A549 (cell line): ENCODE results near the gene HIGD1B. TPM values are rescaled to one million over a fixed set of nuclear protein-coding genes. Genes with fewer than 3 reads are reported as not detected.

Experiments
- ATAC-seq, 2 experiments: fragments of 200-7000 bp in 1 of 2; fragments of >200 bp in 1 of 2; cut with Nextera tagmentation in 1 of 2; cut with Tn5 transposase in 1 of 2; 3 replicates each; pipeline versions ENCODE4 v1.8.0 to v1.9.1; 2018 to 2020; ENCODE audit warnings: mild to moderate bottlenecking in 1 of 2, moderate library complexity in 1 of 2
- CTCF ChIA-PET: fragments of 300-600 bp; sonication (Branson Sonifier 250); formaldehyde crosslinking; extraction: SDS; loops from one replicate; lab custom pipeline; 2021; ENCODE audit warnings: antibody characterized with exemption, inconsistent platforms; lab: Yijun Ruan, JAX
- POLR2A ChIA-PET: fragments of 350-600 bp; formaldehyde crosslinking; extraction: SDS; loops from one replicate; lab custom pipeline; 2021; ENCODE audit warnings: antibody characterized with exemption, inconsistent platforms; lab: Yijun Ruan, JAX
- DNase-seq, 2 experiments: peaks; one replicate each; pipeline versions ENCODE4 v3.0.0 to v3.0.0-alpha.2; 2011 to 2016; ENCODE audit warnings: low read depth in 1 of 2, low spot score in 1 of 2
- FAIRE-seq: peaks from 2 replicates; lab custom pipeline; 2011; peaks lifted over from hg19 to GRCh38; lab: Jason Lieb, UNC
- H3K27ac ChIP-seq, 2 experiments: fragments of >200 bp; sonication (Bioruptor Twin); formaldehyde crosslinking; 3 replicates each; pipeline ENCODE4 v1.5.1; 2016 to 2017
- H3K4me1 ChIP-seq: fragments of >200 bp; sonication (Bioruptor Twin); formaldehyde crosslinking; 3 replicates; pipeline ENCODE4 v1.6.1; 2016
- H3K4me2 ChIP-seq: fragments of >200 bp; sonication (Bioruptor Twin); formaldehyde crosslinking; 3 replicates; pipeline ENCODE4 v1.6.1; 2016
- H3K4me3 ChIP-seq: fragments of >200 bp; sonication (Bioruptor Twin); formaldehyde crosslinking; 3 replicates; pipeline ENCODE4 v1.5.1; 2016
- H3K9me3 ChIP-seq: fragments of >200 bp; sonication (Bioruptor Twin); formaldehyde crosslinking; 3 replicates; pipeline ENCODE4 v1.6.1; 2016
- EP300 ChIP-seq, 2 experiments: fragments of >200 bp; sonication (Bioruptor Twin); formaldehyde crosslinking; IDR thresholded peaks; 2 replicates in 1 of 2; 3 replicates in 1 of 2; pipeline ENCODE4 v1.6.1; 2016 to 2017
- FOSB ChIP-seq: fragments of 250-450 bp; sonication (Bioruptor Pico); IDR thresholded peaks from 2 replicates; pipeline ENCODE4 v1.5.0; 2020; ENCODE audit warnings: mild to moderate bottlenecking, moderate library complexity
- JUN ChIP-seq, 2 experiments: fragments of >200 bp; sonication (Bioruptor Twin); formaldehyde crosslinking; IDR thresholded peaks; 2 replicates in 1 of 2; 3 replicates in 1 of 2; pipeline ENCODE4 v1.6.1; 2016 to 2017
- MAFK ChIP-seq: fragments of 450-650 bp; IDR thresholded peaks from 2 replicates; pipeline ENCODE4 v1.6.1; 2014; ENCODE audit not compliant: partially characterized antibody
- PHF8 ChIP-seq: fragments of 200-600 bp; sonication (generic); IDR thresholded peaks from 2 replicates; pipeline ENCODE4 v1.6.1; 2016; ENCODE audit warnings: low read depth, mild to moderate bottlenecking, antibody characterized with exemption, moderate library complexity, borderline replicate concordance
- RCOR1 ChIP-seq: fragments of 150-350 bp; IDR thresholded peaks from 2 replicates; pipeline ENCODE4 v1.6.1; 2014; ENCODE audit warnings: antibody characterized with exemption, low read length, low read depth
- SREBF2 ChIP-seq: fragments of 450-650 bp; IDR thresholded peaks from 2 replicates; pipeline ENCODE4 v1.6.1; 2014; ENCODE audit warnings: mild to moderate bottlenecking, moderate library complexity
- ZFP36 ChIP-seq: fragments of 450-650 bp; IDR thresholded peaks from 2 replicates; pipeline ENCODE4 v1.6.1; 2014; ENCODE audit warnings: borderline replicate concordance; ENCODE audit not compliant: partially characterized antibody
- ZSCAN20 ChIP-seq: fragments of 250-450 bp; sonication (Bioruptor Pico); IDR thresholded peaks from 2 replicates; pipeline ENCODE4 v1.8.0; 2022; ENCODE audit warnings: mild to moderate bottlenecking, moderate library complexity
- WGBS: methylation state at CpG from one replicate; pipeline ENCODE4 v1.1.6; 2017; ENCODE audit errors: missing lambda C conversion rate; 5-methylcytosine and 5-hydroxymethylcytosine counted together
- polyA plus RNA-seq, 4 experiments: library from polyadenylated mRNA; depleted of rRNA in 3 of 4; stranded (reverse); fragments of >200 nt; fragmentation: RNase III in 1 of 4; extraction: RNeasy Plus Mini Kit Qiagen cat#74134 plus additional on column Dnase treatment in 1 of 4; gene quantifications; 2 replicates in 3 of 4; 3 replicates in 1 of 4; pipeline ENCODE4 v1.2.3, GENCODE V29; 2011 to 2017
- TF ChIP-seq, protein P1 (sequence below): fragments of >200 bp; sonication (Bioruptor Twin); formaldehyde crosslinking; IDR thresholded peaks from 3 replicates; pipeline ENCODE4 v1.6.1; 2016
- TF ChIP-seq, protein P2 (sequence below): fragments of >200 bp; sonication (Bioruptor Twin); formaldehyde crosslinking; IDR thresholded peaks from 3 replicates; pipeline ENCODE4 v1.5.1; 2016
- TF ChIP-seq, protein P3 (sequence below): IDR thresholded peaks from 2 replicates; pipeline ENCODE4 v1.6.1; 2012
- TF ChIP-seq, protein P4 (sequence below): fragments of 200-600 bp; sonication (generic); IDR thresholded peaks from 2 replicates; pipeline ENCODE4 v1.6.1; 2016; ENCODE audit warnings: antibody characterized with exemption, mild to moderate bottlenecking, moderate library complexity
- TF ChIP-seq, protein P5 (sequence below): fragments of 150-350 bp; IDR thresholded peaks from 2 replicates; pipeline ENCODE4 v1.6.1; 2014; ENCODE audit warnings: low read depth, mild to moderate bottlenecking, low read length

The HIGD1B gene
- polyA plus RNA-seq, 2 of the 4 experiments (the other 2 are of a cell fraction) = not detected

DNA sequence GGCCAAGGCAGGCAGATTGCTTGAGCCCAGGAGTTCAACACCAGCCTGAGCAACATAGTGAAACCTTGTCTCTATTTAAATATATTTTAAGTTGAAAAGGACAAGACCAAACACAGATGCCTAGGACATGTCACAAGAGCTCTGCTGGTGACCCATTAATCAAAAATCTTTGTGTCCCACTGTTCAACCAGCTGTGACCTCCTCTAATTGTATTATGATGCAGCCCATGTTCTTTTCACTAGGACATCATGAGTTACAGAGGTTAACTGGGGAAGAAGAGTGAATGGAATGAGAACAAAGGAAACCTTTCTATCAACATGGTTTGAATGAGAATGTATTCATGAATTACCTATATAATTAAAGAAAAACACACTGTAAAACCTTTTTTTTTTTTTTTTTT lies 44.6 kb downstream of the HIGD1B start:
- Histone ChIP-seq H3K9me3 (no peaks in the 10 kb centered on the region), H3K27ac (no peak overlapping the region), H3K4me1 (peaks cover 26% of the 10 kb centered on the region), H3K4me3 (no peak overlapping the region), H3K4me2 (no peak overlapping the region)
- no peak for ATAC-seq
- no peak for DNase-seq
- POLR2A ChIA-PET = interaction anchor here (0.7 kb wide), 2 partner anchors 115 to 133 kb away, joined by 3 read pairs; no protein-coding TSS in a partner anchor
- CTCF ChIA-PET = interaction anchor here (0.6 to 18.5 kb wide), 12 partner anchors 10 to 1301 kb away, joined by 3 to 223 read pairs (median 6); partner anchors contain the start of genes ACBD4 and KANSL1
- TF ChIP-seq JUN (IDR thresholded peaks at IDR 0.05) (no peak), PHF8 (no peak), ZFP36 (no peak), SREBF2 (no peak), FOSB (CRISPR knock-in tag) (no peak), EP300 (IDR thresholded peaks at IDR 0.05) (no peak), ZSCAN20 (CRISPR knock-in tag) (no peak), MAFK (no peak)
- TF ChIP-seq, protein P1, sequence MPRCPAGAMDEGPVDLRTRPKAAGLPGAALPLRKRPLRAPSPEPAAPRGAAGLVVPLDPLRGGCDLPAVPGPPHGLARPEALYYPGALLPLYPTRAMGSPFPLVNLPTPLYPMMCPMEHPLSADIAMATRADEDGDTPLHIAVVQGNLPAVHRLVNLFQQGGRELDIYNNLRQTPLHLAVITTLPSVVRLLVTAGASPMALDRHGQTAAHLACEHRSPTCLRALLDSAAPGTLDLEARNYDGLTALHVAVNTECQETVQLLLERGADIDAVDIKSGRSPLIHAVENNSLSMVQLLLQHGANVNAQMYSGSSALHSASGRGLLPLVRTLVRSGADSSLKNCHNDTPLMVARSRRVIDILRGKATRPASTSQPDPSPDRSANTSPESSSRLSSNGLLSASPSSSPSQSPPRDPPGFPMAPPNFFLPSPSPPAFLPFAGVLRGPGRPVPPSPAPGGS = no peak
- TF ChIP-seq, protein P2, sequence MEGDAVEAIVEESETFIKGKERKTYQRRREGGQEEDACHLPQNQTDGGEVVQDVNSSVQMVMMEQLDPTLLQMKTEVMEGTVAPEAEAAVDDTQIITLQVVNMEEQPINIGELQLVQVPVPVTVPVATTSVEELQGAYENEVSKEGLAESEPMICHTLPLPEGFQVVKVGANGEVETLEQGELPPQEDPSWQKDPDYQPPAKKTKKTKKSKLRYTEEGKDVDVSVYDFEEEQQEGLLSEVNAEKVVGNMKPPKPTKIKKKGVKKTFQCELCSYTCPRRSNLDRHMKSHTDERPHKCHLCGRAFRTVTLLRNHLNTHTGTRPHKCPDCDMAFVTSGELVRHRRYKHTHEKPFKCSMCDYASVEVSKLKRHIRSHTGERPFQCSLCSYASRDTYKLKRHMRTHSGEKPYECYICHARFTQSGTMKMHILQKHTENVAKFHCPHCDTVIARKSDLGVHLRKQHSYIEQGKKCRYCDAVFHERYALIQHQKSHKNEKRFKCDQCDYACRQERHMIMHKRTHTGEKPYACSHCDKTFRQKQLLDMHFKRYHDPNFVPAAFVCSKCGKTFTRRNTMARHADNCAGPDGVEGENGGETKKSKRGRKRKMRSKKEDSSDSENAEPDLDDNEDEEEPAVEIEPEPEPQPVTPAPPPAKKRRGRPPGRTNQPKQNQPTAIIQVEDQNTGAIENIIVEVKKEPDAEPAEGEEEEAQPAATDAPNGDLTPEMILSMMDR = no peak
- TF ChIP-seq, protein P3, sequence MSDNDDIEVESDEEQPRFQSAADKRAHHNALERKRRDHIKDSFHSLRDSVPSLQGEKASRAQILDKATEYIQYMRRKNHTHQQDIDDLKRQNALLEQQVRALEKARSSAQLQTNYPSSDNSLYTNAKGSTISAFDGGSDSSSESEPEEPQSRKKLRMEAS = no peak
- TF ChIP-seq, protein P4, sequence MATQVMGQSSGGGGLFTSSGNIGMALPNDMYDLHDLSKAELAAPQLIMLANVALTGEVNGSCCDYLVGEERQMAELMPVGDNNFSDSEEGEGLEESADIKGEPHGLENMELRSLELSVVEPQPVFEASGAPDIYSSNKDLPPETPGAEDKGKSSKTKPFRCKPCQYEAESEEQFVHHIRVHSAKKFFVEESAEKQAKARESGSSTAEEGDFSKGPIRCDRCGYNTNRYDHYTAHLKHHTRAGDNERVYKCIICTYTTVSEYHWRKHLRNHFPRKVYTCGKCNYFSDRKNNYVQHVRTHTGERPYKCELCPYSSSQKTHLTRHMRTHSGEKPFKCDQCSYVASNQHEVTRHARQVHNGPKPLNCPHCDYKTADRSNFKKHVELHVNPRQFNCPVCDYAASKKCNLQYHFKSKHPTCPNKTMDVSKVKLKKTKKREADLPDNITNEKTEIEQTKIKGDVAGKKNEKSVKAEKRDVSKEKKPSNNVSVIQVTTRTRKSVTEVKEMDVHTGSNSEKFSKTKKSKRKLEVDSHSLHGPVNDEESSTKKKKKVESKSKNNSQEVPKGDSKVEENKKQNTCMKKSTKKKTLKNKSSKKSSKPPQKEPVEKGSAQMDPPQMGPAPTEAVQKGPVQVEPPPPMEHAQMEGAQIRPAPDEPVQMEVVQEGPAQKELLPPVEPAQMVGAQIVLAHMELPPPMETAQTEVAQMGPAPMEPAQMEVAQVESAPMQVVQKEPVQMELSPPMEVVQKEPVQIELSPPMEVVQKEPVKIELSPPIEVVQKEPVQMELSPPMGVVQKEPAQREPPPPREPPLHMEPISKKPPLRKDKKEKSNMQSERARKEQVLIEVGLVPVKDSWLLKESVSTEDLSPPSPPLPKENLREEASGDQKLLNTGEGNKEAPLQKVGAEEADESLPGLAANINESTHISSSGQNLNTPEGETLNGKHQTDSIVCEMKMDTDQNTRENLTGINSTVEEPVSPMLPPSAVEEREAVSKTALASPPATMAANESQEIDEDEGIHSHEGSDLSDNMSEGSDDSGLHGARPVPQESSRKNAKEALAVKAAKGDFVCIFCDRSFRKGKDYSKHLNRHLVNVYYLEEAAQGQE = no peak
- TF ChIP-seq, protein P5, sequence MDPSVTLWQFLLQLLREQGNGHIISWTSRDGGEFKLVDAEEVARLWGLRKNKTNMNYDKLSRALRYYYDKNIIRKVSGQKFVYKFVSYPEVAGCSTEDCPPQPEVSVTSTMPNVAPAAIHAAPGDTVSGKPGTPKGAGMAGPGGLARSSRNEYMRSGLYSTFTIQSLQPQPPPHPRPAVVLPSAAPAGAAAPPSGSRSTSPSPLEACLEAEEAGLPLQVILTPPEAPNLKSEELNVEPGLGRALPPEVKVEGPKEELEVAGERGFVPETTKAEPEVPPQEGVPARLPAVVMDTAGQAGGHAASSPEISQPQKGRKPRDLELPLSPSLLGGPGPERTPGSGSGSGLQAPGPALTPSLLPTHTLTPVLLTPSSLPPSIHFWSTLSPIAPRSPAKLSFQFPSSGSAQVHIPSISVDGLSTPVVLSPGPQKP = no peak
- no peak for FAIRE-seq

DNA sequence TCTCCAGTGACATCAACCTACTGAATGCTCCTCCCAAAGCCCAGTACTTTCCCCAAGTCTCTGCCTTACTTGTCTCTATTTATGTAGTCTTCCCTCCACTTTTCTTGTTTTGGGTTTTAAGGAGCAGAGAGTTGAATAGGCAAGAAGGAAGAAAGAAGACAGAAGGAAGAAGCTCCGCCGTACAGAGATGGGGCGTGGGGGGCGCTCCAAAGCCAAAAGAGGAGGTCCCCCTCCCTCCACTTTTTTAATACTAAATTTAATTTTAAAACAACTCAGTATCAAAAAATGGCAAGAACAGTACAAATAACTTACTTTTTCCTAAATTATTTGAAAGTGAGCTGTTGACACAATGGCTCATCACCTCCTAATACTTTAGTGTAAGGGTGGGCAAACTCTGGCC lies 47.0 kb downstream of the HIGD1B start:
- FAIRE-seq = no peak
- no peak for DNase-seq
- WGBS = 97% methylated on average over 4 of the region's 4 CpGs
- no peak for ATAC-seq
- Histone ChIP-seq H3K4me3 (no peak overlapping the region), H3K4me2 (no peak overlapping the region), H3K4me1 (peaks cover 24% of the 10 kb centered on the region), H3K9me3 (no peaks in the 10 kb centered on the region), H3K27ac (no peak overlapping the region)
- TF ChIP-seq RCOR1 (no peak), ZSCAN20 (CRISPR knock-in tag) (no peak)
- CTCF ChIA-PET = interaction anchor here (0.6 to 18.5 kb wide), 6 partner anchors 12 to 309 kb away, joined by 3 to 223 read pairs (median 10); no protein-coding TSS in a partner anchor
- POLR2A ChIA-PET = interaction anchor here (1.3 kb wide), 1 partner anchor 10 kb away, joined by 3 read pairs; no protein-coding TSS in a partner anchor
